ENCODE results near the gene SLC9A9.
A peak's percentile ranks its signal among the peaks of the same experiment; 100 is the strongest.

GRCh38 chr3:143644370-143645089 is 203.7 kb downstream of the SLC9A9 start:
- peak; percentile 62 to 69 (median 68) for TF ChIP-seq CTCF (IDR thresholded peaks at IDR 0.05)
- TF ChIP-seq POLR2A (IDR thresholded peaks at IDR 0.05; ENCODE audit: low read depth) = no peak

Data from esophagus muscularis mucosa (tissue), 3 donors.